ENCODE measurements around the gene BAIAP2. TPM values are rescaled to one million over a fixed set of nuclear protein-coding genes. Genes with fewer than 3 reads are reported as not detected.

BAIAP2 gene
- total and polyA plus RNA-seq, 10 of the 15 experiments (the other 5 are each of a cell fraction or from before 2014, with no cell fraction given), result 0.15 to 1.2 (median 0.46) TPM; not detected in 2

DNA sequence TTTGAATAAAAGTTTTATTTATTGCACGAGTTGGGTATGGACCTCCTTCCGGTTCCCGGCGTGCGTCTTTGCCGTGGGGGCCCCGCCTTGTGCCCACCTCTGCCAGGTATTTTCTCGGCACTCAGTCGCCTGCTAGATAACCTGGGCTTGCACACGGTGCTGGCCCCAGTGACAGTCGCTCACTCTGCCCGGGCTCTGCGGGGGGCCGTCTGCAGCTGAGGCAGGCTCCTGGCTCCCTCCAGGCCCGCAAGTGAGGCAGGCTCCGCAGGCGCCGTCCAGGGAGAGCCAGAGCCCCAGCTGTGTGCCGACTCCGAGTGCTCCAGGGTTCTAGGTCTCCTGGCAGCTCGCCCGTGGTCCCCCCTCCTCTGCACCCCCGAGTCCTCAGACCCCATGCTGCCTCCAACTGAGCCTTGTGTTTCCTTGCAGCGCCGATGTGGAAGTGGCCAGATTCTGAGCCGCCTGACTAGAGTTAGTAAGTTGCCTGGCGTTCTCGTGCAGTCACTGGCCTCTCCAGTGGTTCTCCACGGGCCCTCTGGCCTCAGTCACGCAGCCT lies 75.6 kb downstream of the BAIAP2 start:
- in situ Hi-C loops (cut with MboI), result no loop called here
- Histone ChIP-seq H3K79me2 (ENCODE audit: control insufficient read depth, insufficient read depth, low read length) (no peaks in the 10 kb centered on the region), H3K27ac (ENCODE audit: control insufficient read depth, insufficient read depth) (no peak overlapping the region), H3K4me3 (no peak overlapping the region), H4K20me1 (ENCODE audit: control insufficient read depth, insufficient read depth) (no peaks in the 10 kb centered on the region), H3K4me1 (ENCODE audit: control insufficient read depth, insufficient read depth, low read length) (no peaks in the 10 kb centered on the region), H3K9me3 (replicated peaks; ENCODE audit: control insufficient read depth, insufficient read depth, low read length) (no peaks in the 10 kb centered on the region), H2AFZ (ENCODE audit: control insufficient read depth, low read depth, low read length) (no peak overlapping the region), H3K36me3 (ENCODE audit: control insufficient read depth in 2 of 2, insufficient read depth in 2 of 2, low read length in 1 of 2) (no peaks in the 10 kb centered on the region), H3K27me3 (replicated peaks in 1 of 2; ENCODE audit: control insufficient read depth in 2 of 2, insufficient read depth in 2 of 2, low read length in 1 of 2) (no peaks in the 10 kb centered on the region; a peak in 1 of 4 replicates), H3K4me2 (ENCODE audit: control insufficient read depth, insufficient read depth) (no peak overlapping the region), H3K9ac (ENCODE audit: control insufficient read depth, insufficient read depth, low read length) (no peak overlapping the region)
- POLR2A ChIA-PET, result no interaction called here
- TF ChIP-seq YBX1 (IDR thresholded peaks at IDR 0.05), result no peak
- TF ChIP-seq RAD51 (IDR thresholded peaks at IDR 0.05), result no peak
- TF ChIP-seq, protein P1, sequence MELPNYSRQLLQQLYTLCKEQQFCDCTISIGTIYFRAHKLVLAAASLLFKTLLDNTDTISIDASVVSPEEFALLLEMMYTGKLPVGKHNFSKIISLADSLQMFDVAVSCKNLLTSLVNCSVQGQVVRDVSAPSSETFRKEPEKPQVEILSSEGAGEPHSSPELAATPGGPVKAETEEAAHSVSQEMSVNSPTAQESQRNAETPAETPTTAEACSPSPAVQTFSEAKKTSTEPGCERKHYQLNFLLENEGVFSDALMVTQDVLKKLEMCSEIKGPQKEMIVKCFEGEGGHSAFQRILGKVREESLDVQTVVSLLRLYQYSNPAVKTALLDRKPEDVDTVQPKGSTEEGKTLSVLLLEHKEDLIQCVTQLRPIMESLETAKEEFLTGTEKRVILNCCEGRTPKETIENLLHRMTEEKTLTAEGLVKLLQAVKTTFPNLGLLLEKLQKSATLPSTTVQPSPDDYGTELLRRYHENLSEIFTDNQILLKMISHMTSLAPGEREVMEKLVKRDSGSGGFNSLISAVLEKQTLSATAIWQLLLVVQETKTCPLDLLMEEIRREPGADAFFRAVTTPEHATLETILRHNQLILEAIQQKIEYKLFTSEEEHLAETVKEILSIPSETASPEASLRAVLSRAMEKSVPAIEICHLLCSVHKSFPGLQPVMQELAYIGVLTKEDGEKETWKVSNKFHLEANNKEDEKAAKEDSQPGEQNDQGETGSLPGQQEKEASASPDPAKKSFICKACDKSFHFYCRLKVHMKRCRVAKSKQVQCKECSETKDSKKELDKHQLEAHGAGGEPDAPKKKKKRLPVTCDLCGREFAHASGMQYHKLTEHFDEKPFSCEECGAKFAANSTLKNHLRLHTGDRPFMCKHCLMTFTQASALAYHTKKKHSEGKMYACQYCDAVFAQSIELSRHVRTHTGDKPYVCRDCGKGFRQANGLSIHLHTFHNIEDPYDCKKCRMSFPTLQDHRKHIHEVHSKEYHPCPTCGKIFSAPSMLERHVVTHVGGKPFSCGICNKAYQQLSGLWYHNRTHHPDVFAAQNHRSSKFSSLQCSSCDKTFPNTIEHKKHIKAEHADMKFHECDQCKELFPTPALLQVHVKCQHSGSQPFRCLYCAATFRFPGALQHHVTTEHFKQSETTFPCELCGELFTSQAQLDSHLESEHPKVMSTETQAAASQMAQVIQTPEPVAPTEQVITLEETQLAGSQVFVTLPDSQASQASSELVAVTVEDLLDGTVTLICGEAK (IDR thresholded peaks at IDR 0.05; ENCODE audit: borderline replicate concordance), result no peak
- no peak for TF ChIP-seq MEF2B (IDR thresholded peaks at IDR 0.05; ENCODE audit: partially characterized antibody, poor library complexity, severe bottlenecking)
- no peak for TF ChIP-seq BRCA1 (IDR thresholded peaks at IDR 0.05; ENCODE audit: low read depth, low read length)
- TF ChIP-seq RCOR1 (conservative IDR thresholded peaks at IDR 0.05; ENCODE audit: low read depth, low read length), result no peak
- TF ChIP-seq PAX5 (IDR thresholded peaks at IDR 0.05; ENCODE audit: borderline replicate concordance, low read depth, low read length), result no peak
- TF ChIP-seq, protein P2, sequence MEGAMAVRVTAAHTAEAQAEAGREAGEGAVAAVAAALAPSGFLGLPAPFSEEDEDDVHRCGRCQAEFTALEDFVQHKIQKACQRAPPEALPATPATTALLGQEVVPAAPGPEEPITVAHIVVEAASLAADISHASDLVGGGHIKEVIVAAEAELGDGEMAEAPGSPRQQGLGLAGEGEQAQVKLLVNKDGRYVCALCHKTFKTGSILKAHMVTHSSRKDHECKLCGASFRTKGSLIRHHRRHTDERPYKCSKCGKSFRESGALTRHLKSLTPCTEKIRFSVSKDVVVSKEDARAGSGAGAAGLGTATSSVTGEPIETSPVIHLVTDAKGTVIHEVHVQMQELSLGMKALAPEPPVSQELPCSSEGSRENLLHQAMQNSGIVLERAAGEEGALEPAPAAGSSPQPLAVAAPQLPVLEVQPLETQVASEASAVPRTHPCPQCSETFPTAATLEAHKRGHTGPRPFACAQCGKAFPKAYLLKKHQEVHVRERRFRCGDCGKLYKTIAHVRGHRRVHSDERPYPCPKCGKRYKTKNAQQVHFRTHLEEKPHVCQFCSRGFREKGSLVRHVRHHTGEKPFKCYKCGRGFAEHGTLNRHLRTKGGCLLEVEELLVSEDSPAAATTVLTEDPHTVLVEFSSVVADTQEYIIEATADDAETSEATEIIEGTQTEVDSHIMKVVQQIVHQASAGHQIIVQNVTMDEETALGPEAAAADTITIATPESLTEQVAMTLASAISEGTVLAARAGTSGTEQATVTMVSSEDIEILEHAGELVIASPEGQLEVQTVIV (IDR thresholded peaks at IDR 0.05; ENCODE audit: borderline replicate concordance, partially characterized antibody), result no peak
- TF ChIP-seq HSF1 (IDR thresholded peaks at IDR 0.05; ENCODE audit: low read depth, low read length), result no peak
- TF ChIP-seq NR2F1 (conservative IDR thresholded peaks at IDR 0.05), result no peak
- TF ChIP-seq PML (IDR thresholded peaks at IDR 0.05; ENCODE audit: low read length), result no peak
- TF ChIP-seq TARDBP (IDR thresholded peaks at IDR 0.05; ENCODE audit: borderline replicate concordance), result no peak
- no peak for TF ChIP-seq CBX5 (IDR thresholded peaks at IDR 0.05; ENCODE audit: low read depth)
- no peak for TF ChIP-seq RB1 (IDR thresholded peaks at IDR 0.05; ENCODE audit: borderline replicate concordance)
- WGBS (ENCODE audit: insufficient coverage, insufficient replicate concordance, low lambda C conversion rate, missing lambda C conversion rate), result 30% methylated on average over 30 of the region's 30 CpGs
- intact Hi-C loops (cut with micrococcal nuclease; ENCODE audit: unreplicated experiment), result no loop called here
- ATAC-seq (no peak), DNase-seq (ENCODE audit: low read depth, low spot score) (no peak), FAIRE-seq (no peak)
- BruUV-seq (replicated peaks), result no TSS peak
- SMC1A ChIA-PET (ENCODE audit: uncharacterized antibody, unreplicated experiment), result no interaction called here
- RAD21 ChIA-PET (ENCODE audit: unreplicated experiment), result no interaction called here
- CTCF ChIA-PET, result no interaction called here
